SK-N-MC (cell line): ENCODE data around the gene RBM19.

Source experiments
- EZH2 ChIP-seq: fragments of 200-600 bp; sonication (generic); IDR thresholded peaks from one replicate; pipeline ENCODE4 v1.6.1; 2017; ENCODE audit warnings: antibody characterized with exemption
- POLR2AphosphoS5 ChIP-seq: IDR thresholded peaks from 2 replicates; pipeline ENCODE4 v1.6.1; 2012; ENCODE audit warnings: mild to moderate bottlenecking, low read depth, low read length, borderline replicate concordance

DNA sequence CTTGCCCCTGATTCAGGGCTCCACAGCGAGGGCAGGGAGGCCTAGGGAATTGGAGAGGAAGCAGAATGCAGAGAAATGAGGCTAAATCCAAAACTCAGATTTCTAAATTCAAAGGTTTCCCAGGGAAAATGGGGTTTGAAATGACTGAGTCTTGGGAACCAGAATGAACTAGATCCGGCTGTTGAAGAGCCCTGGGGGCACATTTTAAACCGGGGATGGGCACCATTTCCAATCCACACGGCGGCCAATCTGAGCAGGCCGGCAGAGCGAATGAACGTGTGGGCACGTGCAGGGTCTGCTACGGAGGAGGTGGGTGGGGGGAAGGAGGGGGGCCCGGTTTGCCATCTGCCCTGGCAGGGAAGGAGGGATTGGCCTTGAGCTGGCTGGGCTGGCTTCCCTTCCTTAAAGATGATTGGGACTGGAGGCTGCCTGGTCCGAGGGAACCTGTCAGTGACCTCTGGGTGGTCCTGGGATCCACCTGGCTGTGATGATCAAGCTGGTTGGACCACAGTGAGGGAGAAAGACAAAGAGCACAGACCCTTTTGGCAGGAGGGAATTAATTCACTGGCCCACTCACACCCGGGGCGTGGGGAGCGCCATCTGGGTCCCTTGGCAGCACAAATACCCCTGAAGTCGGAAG lies 161.0 kb downstream of the RBM19 start:
- no peak for TF ChIP-seq EZH2
- no peak for TF ChIP-seq POLR2AphosphoS5
